Activated naive CD8-positive, alpha-beta T cell treated with anti-CD3 and anti-CD28 coated beads, Interleukin-2, amount 10 ng/mL, durations not matched to agents 7 days and 5 days (primary cell): ENCODE measurements around the gene NOTO. TPM values are rescaled to one million over a fixed set of nuclear protein-coding genes. Genes with fewer than 3 reads are reported as not detected.

ENCODE experiments used
- ATAC-seq: fragments of 150-1000 bp; cut with Tn5 transposase; one replicate; pipeline ENCODE4 v1.10.0; 2021; ENCODE audit warnings: low read depth, moderate library complexity
- POLR2A ChIA-PET: fragments of 350-600 bp; sonication (Branson Sonifier 250); formaldehyde crosslinking; loops from one replicate; lab custom pipeline; 2021; ENCODE audit warnings: antibody characterized with exemption; lab: Charles Lee
- DNase-seq: peaks from one replicate; pipeline ENCODE4 v3.0.0; 2021
- H3K27ac Mint-ChIP-seq: one replicate; pipeline ENCODE4 v1.8.0; 2022; ENCODE audit warnings: mild to moderate bottlenecking, mixed read lengths
- H3K27me3 Mint-ChIP-seq: one replicate; pipeline ENCODE4 v1.8.0; 2022; ENCODE audit warnings: mild to moderate bottlenecking, moderate library complexity, mixed read lengths
- H3K36me3 Mint-ChIP-seq: one replicate; pipeline ENCODE4 v1.8.0; 2021; ENCODE audit warnings: mild to moderate bottlenecking, mixed read lengths
- H3K4me1 Mint-ChIP-seq: one replicate; pipeline ENCODE4 v1.8.0; 2021; ENCODE audit warnings: mixed read lengths
- H3K4me3 Mint-ChIP-seq: one replicate; pipeline ENCODE4 v1.8.0; 2022; ENCODE audit warnings: mild to moderate bottlenecking, moderate library complexity, mixed read lengths
- H3K9me3 Mint-ChIP-seq: one replicate; pipeline ENCODE4 v1.8.0; 2021; ENCODE audit warnings: mixed read lengths
- total RNA-seq, 2 experiments: library from RNA; stranded (reverse); gene quantifications; one replicate each; pipeline ENCODE4 v1.2.3, GENCODE V29; 2021

The NOTO gene
- total RNA-seq, 2 experiments from 2014 or later: not detected

GRCh38 chr2:73258186-73258912 is 56.0 kb downstream of the NOTO start:
- Mint-ChIP-seq H3K27me3 (no peaks in the 10 kb centered on the region), H3K4me3 (no peak overlapping the region), H3K27ac (no peak overlapping the region), H3K4me1 (no peaks in the 10 kb centered on the region), H3K9me3 (no peaks in the 10 kb centered on the region), H3K36me3 (peaks cover 10% of the 10 kb centered on the region)
- no peak for DNase-seq
- POLR2A ChIA-PET: interaction anchor here (1.9 kb wide), 1 partner anchor 27 kb away, joined by 7 read pairs; the partner anchor contains the start of gene FBXO41
- no peak for ATAC-seq

GRCh38 chr2:73258913-73259215 is 56.5 kb downstream of the NOTO start:
- no peak for ATAC-seq
- no peak overlapping the region for H3K27ac Mint-ChIP-seq

GRCh38 chr2:73259276-73259675 is 56.9 kb downstream of the NOTO start:
- H3K27me3 Mint-ChIP-seq: no peaks in the 10 kb centered on the region
- no peak for DNase-seq
- no peaks in the 10 kb centered on the region for H3K4me1 Mint-ChIP-seq
- no peak overlapping the region for H3K27ac Mint-ChIP-seq
- POLR2A ChIA-PET: no interaction called here
- H3K36me3 Mint-ChIP-seq: peaks cover 12% of the 10 kb centered on the region
- no peak overlapping the region for H3K4me3 Mint-ChIP-seq
- H3K9me3 Mint-ChIP-seq: no peaks in the 10 kb centered on the region
- ATAC-seq: no peak

More at GRCh38 chr2:73258913-73259215, 56.5 kb downstream of the NOTO start:
- Mint-ChIP-seq H3K36me3 (peaks cover 10% of the 10 kb centered on the region), H3K9me3 (no peaks in the 10 kb centered on the region), H3K4me1 (no peaks in the 10 kb centered on the region), H3K27me3 (no peaks in the 10 kb centered on the region), H3K4me3 (no peak overlapping the region)
- POLR2A ChIA-PET: no interaction called here
- no peak for DNase-seq

- Mint-ChIP-seq H3K36me3 (peaks cover 12% of the 10 kb centered on the region), H3K27ac (no peak overlapping the region), H3K9me3 (no peaks in the 10 kb centered on the region), H3K4me3 (no peak overlapping the region), H3K4me1 (no peaks in the 10 kb centered on the region), H3K27me3 (no peaks in the 10 kb centered on the region)
- DNase-seq: no peak
- ATAC-seq: no peak
- POLR2A ChIA-PET: no interaction called here
Observed at GRCh38 chr2:73259704-73260337, 57.4 kb downstream of the NOTO start.

GRCh38 chr2:73260338-73260984 is 58.1 kb downstream of the NOTO start:
- Mint-ChIP-seq H3K27me3 (no peaks in the 10 kb centered on the region), H3K4me3 (no peak overlapping the region), H3K27ac (no peak overlapping the region), H3K9me3 (no peaks in the 10 kb centered on the region), H3K4me1 (no peaks in the 10 kb centered on the region), H3K36me3 (peaks cover 12% of the 10 kb centered on the region)
- DNase-seq (no peak), ATAC-seq (no peak)
- POLR2A ChIA-PET: no interaction called here

Other genes starting within 250 kb of the NOTO start
- gene SFXN5, start 130.9 kb upstream of the NOTO start, total RNA-seq: 10 to 100 TPM; 11.9 to 13.3 TPM
- 1 to 10 TPM; 4.8 to 4.9 TPM for gene RAB11FIP5, start 89.6 kb upstream of the NOTO start, total RNA-seq
- gene SMYD5, start 11.7 kb downstream of the NOTO start, total RNA-seq: 10 to 100 TPM; 18.2 to 26.9 TPM
- 10 to 100 TPM; 11.6 to 12.5 TPM for gene PRADC1, start 30.7 kb downstream of the NOTO start, total RNA-seq
- 100 to 1,000 TPM; 243 to 271 TPM for gene CCT7, start 31.7 kb downstream of the NOTO start, total RNA-seq
- gene FBXO41, start 81.9 kb downstream of the NOTO start, total RNA-seq: 10 to 100 TPM; 33.6 to 35.7 TPM
- not detected for gene EGR4, start 91.0 kb downstream of the NOTO start, total RNA-seq
- 10 to 100 TPM; 20.1 to 22.4 TPM for gene ALMS1, start 183.3 kb downstream of the NOTO start, total RNA-seq